Left renal pelvis (tissue), 4 donors: Measurements from ENCODE around the gene EPGN. TPM values are rescaled to one million over a fixed set of nuclear protein-coding genes. Genes with fewer than 3 reads are reported as not detected.
"Not testable (repeated sequence)": the region's sequence is repeated elsewhere in the genome, so short reads cannot be mapped to it uniquely, and the experiment has no call there.

ENCODE experiments used
- DNase-seq, 4 donors: peaks; one replicate each; pipeline ENCODE4 v3.0.0-alpha.2; 2013; ENCODE audit warnings: low read depth in 4 of 4, low spot score in 3 of 4
- polyA plus RNA-seq, 4 donors: library from polyadenylated mRNA; unstranded; fragments of 120-200 nt; gene quantifications; one replicate each; pipeline ENCODE4 v1.2.1, GENCODE V29; 2013; ENCODE audit not compliant: insufficient read length in 4 of 4

Gene EPGN
- polyA plus RNA-seq, 4 donors, result 1.6 to 2.0 (median 1.7) TPM; not detected in 1

DNA sequence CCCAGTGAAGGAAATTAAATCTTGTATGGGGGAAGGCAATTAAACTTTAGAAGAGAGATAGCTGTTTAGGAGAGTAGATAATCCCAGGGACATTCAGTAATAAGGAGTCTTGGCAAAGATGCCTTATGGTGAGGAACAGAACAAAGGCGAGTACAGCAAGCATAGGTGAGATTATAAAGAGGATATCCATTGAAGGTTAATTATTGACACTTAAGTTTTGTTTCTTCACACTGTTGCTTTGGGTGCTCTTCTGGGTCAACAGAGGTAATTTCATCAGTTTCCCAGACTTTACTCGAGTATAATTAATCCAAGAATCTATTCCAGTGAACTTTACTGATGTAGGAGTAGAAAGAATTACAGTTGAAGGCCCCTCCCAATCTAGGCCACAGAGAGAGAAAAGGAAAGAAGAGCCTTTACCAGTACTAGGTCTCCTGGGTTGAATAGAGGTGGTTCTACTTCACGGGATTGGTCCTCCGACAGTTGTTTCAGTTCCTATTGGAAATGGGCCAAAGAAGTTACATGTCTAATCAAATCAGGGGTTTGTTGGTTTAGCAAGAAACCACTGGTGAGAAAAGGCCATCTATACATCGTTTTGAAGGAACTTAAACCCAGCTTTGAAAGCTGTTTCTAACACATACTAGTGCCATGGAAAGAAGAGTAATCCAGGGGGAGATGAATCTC is 27.2 kb downstream of the EPGN start:
- no peak for DNase-seq

DNA sequence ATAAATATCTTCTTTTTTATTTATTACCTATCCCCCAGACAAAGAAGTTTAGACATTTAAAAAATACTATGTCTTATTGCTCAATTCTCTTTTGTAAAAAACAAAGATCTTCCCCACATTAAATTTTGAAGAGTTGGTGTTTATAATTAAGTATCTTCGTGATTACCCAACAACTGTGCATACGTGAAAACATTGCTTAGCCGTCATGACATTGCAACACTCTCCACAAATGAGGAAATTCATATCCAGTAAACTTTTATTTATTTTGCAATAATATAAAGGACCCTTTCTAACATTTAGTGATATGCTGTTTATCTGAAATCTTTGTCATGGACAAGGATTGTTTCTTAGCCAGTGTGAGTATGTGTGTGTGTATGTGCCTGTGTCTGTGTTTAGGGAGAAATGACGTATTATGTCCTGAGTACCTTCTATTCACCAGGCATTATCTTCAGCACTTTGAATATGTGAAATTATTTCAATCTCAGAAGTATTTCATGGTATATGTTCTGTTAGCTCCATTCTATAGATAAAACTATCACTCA is 30.6 kb downstream of the EPGN start:
- DNase-seq, result no peak

DNA sequence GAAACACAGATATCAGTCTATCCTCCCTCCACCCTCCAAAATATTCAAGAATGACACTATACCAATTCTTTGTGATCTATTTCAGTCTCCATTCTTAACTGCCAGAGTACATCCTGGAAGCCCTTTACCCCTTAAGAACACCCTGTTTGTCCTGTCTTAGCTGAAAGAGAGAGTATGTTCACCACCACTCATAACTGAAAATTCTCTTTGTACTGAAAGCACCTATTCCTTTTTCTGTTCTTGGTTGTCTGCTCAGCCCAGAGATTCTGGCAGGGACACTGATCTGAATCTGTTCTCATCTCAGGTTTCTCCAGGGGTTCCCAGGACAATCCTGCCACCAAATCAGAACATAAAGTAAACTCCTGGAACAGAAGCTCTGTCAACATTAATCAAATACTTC is 31.2 kb downstream of the EPGN start:
- no peak for DNase-seq

DNA sequence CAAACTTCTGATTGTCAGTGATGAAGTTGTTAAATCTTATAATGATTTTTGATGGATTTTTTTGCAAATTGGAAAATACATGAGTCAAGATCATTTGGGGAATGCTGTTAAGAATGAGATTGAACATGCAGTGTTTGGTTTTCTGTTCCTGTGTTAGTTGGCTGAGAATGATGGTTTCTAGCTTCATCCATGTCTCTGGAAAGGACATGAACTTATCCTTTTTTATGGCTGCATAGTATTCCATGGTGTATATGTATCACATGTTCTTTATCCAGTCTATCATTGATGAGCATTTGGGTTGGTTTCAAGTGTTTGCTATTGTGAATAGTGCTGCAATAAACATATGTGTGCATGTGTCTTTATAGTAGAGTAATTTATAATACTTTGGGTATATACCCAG is 32.2 kb downstream of the EPGN start:
- DNase-seq, result not testable (repeated sequence)

DNA sequence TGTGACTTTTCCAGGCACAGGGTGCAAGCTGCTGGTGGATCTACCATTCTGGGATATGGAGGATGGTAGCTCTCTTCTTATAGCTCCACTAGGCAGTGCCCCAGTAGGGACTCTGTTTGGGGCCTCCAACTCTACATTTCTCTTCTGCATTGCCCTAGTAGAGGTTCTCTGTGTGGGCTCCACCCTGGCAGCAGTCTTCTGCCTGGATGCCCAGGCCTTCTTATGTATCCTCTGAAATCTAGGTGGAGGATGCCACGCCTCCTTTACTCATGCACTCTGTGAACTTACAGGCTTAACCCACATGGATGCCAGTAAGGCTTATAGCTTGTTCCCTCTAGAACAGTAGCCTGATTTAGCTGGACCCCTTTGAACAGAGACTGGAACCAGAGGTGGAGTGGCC is 35.8 kb downstream of the EPGN start:
- DNase-seq, result no peak

DNA sequence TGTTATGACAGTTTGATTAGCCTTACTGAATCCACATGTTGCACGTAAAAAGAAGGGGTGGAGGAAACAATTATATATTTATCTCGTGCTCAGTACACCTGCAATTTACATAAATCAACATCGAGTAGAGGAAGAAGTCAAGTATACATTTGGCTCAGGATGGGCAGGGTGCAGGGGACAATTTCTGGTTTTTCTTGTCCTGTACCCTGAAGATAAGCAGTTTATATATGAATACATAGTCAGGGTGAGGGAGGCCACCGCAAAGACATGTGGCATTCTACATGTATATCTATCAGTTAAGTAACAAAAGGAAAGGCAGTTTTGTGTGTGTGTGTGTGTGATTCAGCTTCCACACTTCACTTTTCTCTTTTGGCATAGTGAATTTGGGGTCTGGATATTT is 45.6 kb downstream of the EPGN start:
- no peak for DNase-seq

DNA sequence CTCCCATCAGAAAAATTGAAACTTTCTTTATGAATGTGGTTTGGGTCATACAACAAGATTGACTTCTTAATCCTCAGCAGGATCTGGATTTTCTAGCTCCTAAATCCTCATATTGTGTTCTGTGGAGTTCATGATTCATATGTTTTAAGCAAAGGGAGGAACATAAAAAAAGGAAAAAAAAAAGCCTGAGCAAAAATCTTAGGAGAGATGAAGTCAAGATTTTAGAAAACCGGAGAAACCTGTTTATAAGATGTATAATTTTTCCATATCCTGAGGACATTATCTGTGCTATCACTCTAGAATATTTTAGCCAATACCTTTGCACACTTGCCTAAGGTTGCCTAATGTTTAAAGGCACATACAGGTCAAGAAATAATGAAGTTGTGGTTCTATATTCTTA is 49.7 kb downstream of the EPGN start:
- no peak for DNase-seq

DNA sequence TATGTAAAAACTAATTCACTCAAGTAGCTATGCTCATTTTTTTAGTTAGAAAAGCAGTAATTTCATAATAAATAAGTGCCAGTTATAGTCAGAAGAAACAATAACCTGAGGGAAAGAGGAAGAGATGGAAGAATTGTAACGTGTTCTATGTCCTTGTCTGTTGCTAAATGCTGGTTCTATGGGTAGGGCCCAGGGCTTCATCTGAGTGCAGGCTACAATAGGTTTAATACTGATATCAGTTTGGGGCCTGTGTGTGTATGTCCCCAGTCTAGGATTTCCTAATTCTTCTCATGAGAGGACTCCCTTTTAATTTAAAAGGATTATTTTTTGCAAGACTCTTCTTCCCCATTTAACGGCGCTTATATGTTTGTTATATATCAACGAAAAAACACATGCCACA is 53.4 kb downstream of the EPGN start:
- DNase-seq, result no peak

DNA sequence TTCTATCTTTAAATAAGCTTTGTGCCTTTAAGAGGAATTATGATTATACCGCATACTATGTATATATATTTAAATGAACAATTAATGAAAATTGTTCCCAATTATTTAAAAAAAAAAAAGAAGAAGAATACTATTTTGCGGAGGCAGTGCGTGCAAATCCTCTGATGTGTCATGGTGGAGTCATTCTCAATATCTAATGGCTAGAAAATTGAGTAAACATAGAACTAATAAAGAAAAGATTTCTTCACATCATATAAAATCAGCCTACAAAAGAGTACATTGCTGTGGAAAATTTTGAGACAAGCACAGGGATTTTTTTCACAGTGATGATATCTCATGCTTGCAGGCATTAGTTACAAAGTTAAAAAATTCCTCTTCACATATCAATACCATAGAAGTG is 54.1 kb downstream of the EPGN start:
- DNase-seq, result no peak

DNA sequence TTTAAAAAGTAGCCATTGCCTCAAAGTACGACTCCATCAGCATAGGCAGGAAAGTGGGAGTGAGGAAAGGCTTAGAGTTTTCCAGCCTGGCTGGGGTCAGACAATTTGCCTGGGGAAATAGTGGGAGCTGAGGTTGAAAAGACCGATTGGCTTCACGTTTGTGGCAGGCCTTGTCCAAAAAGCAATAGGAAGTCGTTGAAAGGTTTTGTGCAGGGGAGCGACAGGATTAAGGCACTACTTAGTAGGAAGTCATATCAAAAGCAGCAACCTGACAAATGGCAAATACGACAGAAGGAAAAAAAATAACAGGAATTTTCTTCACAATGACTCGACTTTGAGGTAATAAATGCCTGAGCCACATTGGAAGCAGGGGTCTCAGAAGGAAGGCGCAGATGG is 56.0 kb downstream of the EPGN start:
- DNase-seq, result no peak

DNA sequence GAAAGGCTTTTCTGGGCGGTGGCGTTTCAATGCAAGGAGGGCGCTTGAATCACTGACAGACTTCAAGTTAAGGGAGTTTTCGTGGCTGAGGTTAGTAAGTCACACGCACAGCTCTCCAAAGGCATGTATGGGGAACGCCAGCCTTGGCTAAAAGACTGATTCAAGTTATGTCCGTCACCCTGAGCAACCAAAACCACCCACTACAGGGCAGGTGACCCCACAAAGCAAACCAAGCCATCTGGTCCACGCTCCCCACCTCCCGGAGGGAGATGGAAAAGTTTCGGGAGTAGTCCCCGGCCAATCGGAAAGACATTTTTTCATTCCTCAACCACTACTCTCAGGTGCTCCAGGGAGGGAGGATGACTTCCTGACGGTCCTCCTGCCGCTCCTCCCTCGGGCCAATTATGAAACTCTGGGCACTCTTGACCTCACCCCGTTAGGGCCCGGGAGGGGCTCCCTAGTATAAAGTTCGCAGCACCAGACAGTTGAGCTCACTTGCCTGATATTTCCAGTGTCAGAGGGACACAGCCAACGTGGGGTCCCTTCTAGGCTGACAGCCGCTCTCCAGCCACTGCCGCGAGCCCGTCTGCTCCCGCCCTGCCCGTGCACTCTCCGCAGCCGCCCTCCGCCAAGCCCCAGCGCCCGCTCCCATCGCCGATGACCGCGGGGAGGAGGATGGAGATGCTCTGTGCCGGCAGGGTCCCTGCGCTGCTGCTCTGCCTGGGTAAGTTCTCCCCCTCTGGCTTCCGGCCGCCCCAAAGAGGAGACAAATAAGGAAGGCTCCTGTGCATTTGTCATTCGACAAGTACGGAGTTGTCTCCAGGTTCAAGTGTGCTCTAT is 56.6 kb downstream of the EPGN start, which contains the start of gene EREG:
TSS of gene EREG (plus strand) at position 494 of the 840 bp plus-strand sequence. CDS start at position 658, 164 bp downstream.
- no peak for DNase-seq

DNA sequence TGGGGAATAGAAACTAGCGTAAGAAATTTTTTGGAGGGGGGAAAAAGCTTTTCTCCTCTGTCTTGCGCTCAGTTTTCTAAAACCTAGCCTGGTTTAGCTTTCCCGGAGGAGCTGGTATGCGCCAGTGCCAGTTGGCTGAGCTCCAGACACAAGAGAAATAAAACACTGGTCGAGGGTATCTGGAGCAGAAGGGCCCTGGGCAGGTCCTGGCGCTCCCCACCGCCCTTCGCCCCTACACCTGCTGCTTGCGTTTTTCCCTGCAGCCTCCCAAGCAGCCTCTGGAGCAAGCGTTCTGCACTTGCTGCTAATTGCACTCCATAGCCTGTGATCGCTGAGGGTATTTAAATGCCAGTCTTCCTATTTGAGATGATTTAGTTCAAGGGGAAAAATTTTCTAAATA is 57.5 kb downstream of the EPGN start:
- DNase-seq, result no peak

Other genes with a start within 250 kb of the EPGN start
- gene CXCL2, start 209.3 kb upstream of the EPGN start, polyA plus RNA-seq, result 1 to 10 TPM in 1 of 4 donors, under 1 TPM in 3; 0.27 to 3.7 (median 0.41) TPM
- 10 to 100 TPM; 12.7 to 30.6 (median 23.8) TPM for gene MTHFD2L, start 150.4 kb upstream of the EPGN start, polyA plus RNA-seq
- gene EREG, start 56.7 kb downstream of the EPGN start, polyA plus RNA-seq, result under 1 TPM in 3 of 4 donors, not detected in 1; 0.13 to 0.42 (median 0.24) TPM
- gene AREG, start 136.7 kb downstream of the EPGN start, polyA plus RNA-seq, result under 1 TPM in 3 of 4 donors, not detected in 1; 0.20 to 0.56 (median 0.23) TPM